SK-N-MC (cell line): Measurements from ENCODE around the gene MISP3.

ENCODE experiments used
- DNase-seq: peaks from one replicate; pipeline ENCODE4 v3.0.0-alpha.2; 2011; ENCODE audit warnings: low read depth, low spot score
- H3K27ac ChIP-seq: fragments of 200-600 bp; sonication (generic); 2 replicates; pipeline ENCODE4 v1.5.1; 2016; ENCODE audit warnings: mixed run types
- H3K36me3 ChIP-seq: fragments of 200-600 bp; sonication (generic); 2 replicates; pipeline ENCODE4 v1.6.1; 2017; ENCODE audit warnings: antibody characterized with exemption, low read length, mixed read lengths; ENCODE audit not compliant: insufficient read depth
- H3K4me3 ChIP-seq: fragments of 200-600 bp; sonication (generic); 2 replicates; pipeline ENCODE4 v1.5.1; 2016
- H3K9ac ChIP-seq: fragments of 200-600 bp; sonication (generic); 2 replicates; pipeline ENCODE4 v1.8.0; 2017; ENCODE audit warnings: mixed run types, mixed read lengths; ENCODE audit not compliant: insufficient read length
- H3K9me3 ChIP-seq: fragments of 200-600 bp; sonication (generic); 2 replicates; pipeline ENCODE4 v1.6.1; 2017; ENCODE audit warnings: low read depth, mild to moderate bottlenecking, antibody characterized with exemption, low read length, moderate library complexity, mixed read lengths
- EZH2 ChIP-seq: fragments of 200-600 bp; sonication (generic); IDR thresholded peaks from one replicate; pipeline ENCODE4 v1.6.1; 2017; ENCODE audit warnings: antibody characterized with exemption
- FOXP2 ChIP-seq: optimal IDR thresholded peaks from 2 replicates; pipeline ENCODE3; 2011; ENCODE audit warnings: mild to moderate bottlenecking, moderate library complexity; ENCODE audit not compliant: insufficient read depth; ENCODE audit errors: extremely low read length, control extremely low read depth
- POLR2AphosphoS5 ChIP-seq: IDR thresholded peaks from 2 replicates; pipeline ENCODE4 v1.6.1; 2012; ENCODE audit warnings: mild to moderate bottlenecking, low read depth, low read length, borderline replicate concordance

The MISP3 gene

GRCh38 chr19:14051980-14052379 is 20.6 kb upstream of the MISP3 start:
- DNase-seq = no peak
- H3K9ac ChIP-seq = no peak overlapping the region
- no peak overlapping the region for H3K4me3 ChIP-seq
- H3K9me3 ChIP-seq = no peaks in the 10 kb centered on the region
- H3K36me3 ChIP-seq = peaks cover 7% of the 10 kb centered on the region; the same call in 1 of the 2 replicates
- H3K27ac ChIP-seq = no peak overlapping the region
- TF ChIP-seq POLR2AphosphoS5 = no peak
- TF ChIP-seq FOXP2 = no peak
- TF ChIP-seq EZH2 = no peak

GRCh38 chr19:14052470-14052869 is 20.1 kb upstream of the MISP3 start:
- TF ChIP-seq POLR2AphosphoS5 (no peak), FOXP2 (no peak)
- Histone ChIP-seq H3K4me3 (no peak overlapping the region), H3K36me3 (peaks cover 7% of the 10 kb centered on the region; the same call in 1 of the 2 replicates), H3K9ac (no peak overlapping the region), H3K27ac (no peak overlapping the region), H3K9me3 (no peaks in the 10 kb centered on the region)
- DNase-seq = no peak

- Histone ChIP-seq H3K27ac (no peak overlapping the region), H3K4me3 (no peak overlapping the region), H3K36me3 (peaks cover 7% of the 10 kb centered on the region; the same call in 1 of the 2 replicates), H3K9me3 (no peaks in the 10 kb centered on the region), H3K9ac (no peak overlapping the region)
- no peak for DNase-seq
- no peak for TF ChIP-seq FOXP2
Measured at GRCh38 chr19:14053032-14053431, 19.6 kb upstream of the MISP3 start.

- Histone ChIP-seq H3K27ac (no peak overlapping the region), H3K9me3 (no peaks in the 10 kb centered on the region), H3K36me3 (peaks cover 7% of the 10 kb centered on the region; the same call in 1 of the 2 replicates), H3K4me3 (no peak overlapping the region), H3K9ac (no peak overlapping the region)
- TF ChIP-seq EZH2 (no peak), POLR2AphosphoS5 (no peak), FOXP2 (no peak)
- DNase-seq = no peak
Measured at GRCh38 chr19:14053500-14053899, 19.1 kb upstream of the MISP3 start.

GRCh38 chr19:14054099-14054498 is 18.5 kb upstream of the MISP3 start:
- H3K4me3 ChIP-seq = no peak overlapping the region
- TF ChIP-seq FOXP2 = no peak
- TF ChIP-seq POLR2AphosphoS5 = no peak
- no peak for TF ChIP-seq EZH2
- 0 out of 2 replicates have a peak overlapping the region, but pooled peaks have one; percentile 9 for H3K27ac ChIP-seq

GRCh38 chr19:14054721-14055120 is 17.9 kb upstream of the MISP3 start:
- no peak for DNase-seq
- Histone ChIP-seq H3K27ac (no peak overlapping the region), H3K9ac (no peak overlapping the region), H3K4me3 (no peak overlapping the region), H3K36me3 (peaks cover 7% of the 10 kb centered on the region; the same call in 1 of the 2 replicates), H3K9me3 (no peaks in the 10 kb centered on the region)
- TF ChIP-seq FOXP2 = no peak
- no peak for TF ChIP-seq POLR2AphosphoS5
- no peak for TF ChIP-seq EZH2

More at GRCh38 chr19:14054099-14054498, 18.5 kb upstream of the MISP3 start:
- no peaks in the 10 kb centered on the region for H3K9me3 ChIP-seq
- no peak overlapping the region for H3K9ac ChIP-seq
- DNase-seq = no peak
- peaks cover 7% of the 10 kb centered on the region; the same call in 1 of the 2 replicates for H3K36me3 ChIP-seq

- no peak for DNase-seq
- Histone ChIP-seq H3K9me3 (no peaks in the 10 kb centered on the region), H3K36me3 (peaks cover 7% of the 10 kb centered on the region; the same call in 1 of the 2 replicates), H3K27ac (no peak overlapping the region), H3K4me3 (no peak overlapping the region), H3K9ac (no peak overlapping the region)
- no peak for TF ChIP-seq FOXP2
- no peak for TF ChIP-seq EZH2
- TF ChIP-seq POLR2AphosphoS5 = no peak
Measured at GRCh38 chr19:14055396-14055795, 17.2 kb upstream of the MISP3 start.

- Histone ChIP-seq H3K9ac (no peak overlapping the region), H3K36me3 (peaks cover 7% of the 10 kb centered on the region; the same call in 1 of the 2 replicates), H3K27ac (no peak overlapping the region), H3K4me3 (peak overlapping the region; percentile 84), H3K9me3 (no peaks in the 10 kb centered on the region)
- no peak for TF ChIP-seq POLR2AphosphoS5
- no peak for TF ChIP-seq FOXP2
- no peak for TF ChIP-seq EZH2
- DNase-seq = no peak
Measured at GRCh38 chr19:14056069-14056666, 16.4 kb upstream of the MISP3 start.
